ENCODE measurements around the gene ZNF512. TPM values are rescaled to one million over a fixed set of nuclear protein-coding genes. Genes with fewer than 3 reads are reported as not detected.
A peak's percentile ranks its signal among the peaks of the same experiment; 100 is the strongest.

ZNF512 gene
- total RNA-seq, 1 donor from 2014 or later: 30.1 TPM

DNA sequence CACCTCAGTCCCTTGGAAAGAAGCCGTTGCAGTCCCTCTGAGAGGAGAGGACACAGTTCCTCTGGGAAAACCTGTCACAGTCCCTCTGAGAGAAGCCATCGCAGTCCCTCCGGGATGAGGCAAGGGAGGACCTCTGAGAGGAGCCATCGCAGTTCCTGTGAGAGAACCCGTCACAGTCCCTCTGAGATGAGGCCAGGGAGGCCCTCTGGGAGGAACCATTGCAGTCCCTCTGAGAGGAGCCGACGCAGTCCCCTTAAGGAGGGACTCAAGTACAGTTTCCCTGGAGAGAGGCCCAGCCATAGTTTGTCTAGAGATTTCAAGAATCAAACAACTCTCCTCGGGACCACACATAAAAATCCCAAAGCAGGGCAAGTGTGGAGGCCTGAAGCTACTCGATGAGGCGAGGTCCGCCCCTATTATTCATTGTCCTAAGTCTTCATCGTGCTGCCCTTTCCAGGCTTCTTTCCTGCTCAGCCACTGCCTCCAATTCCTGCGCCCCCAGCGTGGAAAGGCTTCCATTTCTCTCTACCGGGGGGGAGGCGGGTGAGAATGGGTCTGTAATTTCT, 630 bp upstream of the ZNF512 start:
- no peak for DNase-seq (ENCODE audit: low spot score)
- TF ChIP-seq, protein P1, sequence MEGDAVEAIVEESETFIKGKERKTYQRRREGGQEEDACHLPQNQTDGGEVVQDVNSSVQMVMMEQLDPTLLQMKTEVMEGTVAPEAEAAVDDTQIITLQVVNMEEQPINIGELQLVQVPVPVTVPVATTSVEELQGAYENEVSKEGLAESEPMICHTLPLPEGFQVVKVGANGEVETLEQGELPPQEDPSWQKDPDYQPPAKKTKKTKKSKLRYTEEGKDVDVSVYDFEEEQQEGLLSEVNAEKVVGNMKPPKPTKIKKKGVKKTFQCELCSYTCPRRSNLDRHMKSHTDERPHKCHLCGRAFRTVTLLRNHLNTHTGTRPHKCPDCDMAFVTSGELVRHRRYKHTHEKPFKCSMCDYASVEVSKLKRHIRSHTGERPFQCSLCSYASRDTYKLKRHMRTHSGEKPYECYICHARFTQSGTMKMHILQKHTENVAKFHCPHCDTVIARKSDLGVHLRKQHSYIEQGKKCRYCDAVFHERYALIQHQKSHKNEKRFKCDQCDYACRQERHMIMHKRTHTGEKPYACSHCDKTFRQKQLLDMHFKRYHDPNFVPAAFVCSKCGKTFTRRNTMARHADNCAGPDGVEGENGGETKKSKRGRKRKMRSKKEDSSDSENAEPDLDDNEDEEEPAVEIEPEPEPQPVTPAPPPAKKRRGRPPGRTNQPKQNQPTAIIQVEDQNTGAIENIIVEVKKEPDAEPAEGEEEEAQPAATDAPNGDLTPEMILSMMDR (IDR thresholded peaks at IDR 0.05; ENCODE audit: unreplicated experiment): no peak
- H3K27me3 Mint-ChIP-seq (ENCODE audit: unreplicated experiment): peaks cover 9% of the 10 kb centered on the region
- no peaks in the 10 kb centered on the region for H3K9me3 Mint-ChIP-seq (ENCODE audit: unreplicated experiment)
- peaks cover 9% of the 10 kb centered on the region for H3K36me3 Mint-ChIP-seq (ENCODE audit: low read depth, unreplicated experiment)
- H3K27ac Mint-ChIP-seq (ENCODE audit: unreplicated experiment): peak overlapping the region; percentile 88
- peak overlapping the region; percentile 92 for H3K4me3 Mint-ChIP-seq (ENCODE audit: unreplicated experiment)
- peaks cover 20% of the 10 kb centered on the region for H3K4me1 Mint-ChIP-seq (ENCODE audit: unreplicated experiment)

DNA sequence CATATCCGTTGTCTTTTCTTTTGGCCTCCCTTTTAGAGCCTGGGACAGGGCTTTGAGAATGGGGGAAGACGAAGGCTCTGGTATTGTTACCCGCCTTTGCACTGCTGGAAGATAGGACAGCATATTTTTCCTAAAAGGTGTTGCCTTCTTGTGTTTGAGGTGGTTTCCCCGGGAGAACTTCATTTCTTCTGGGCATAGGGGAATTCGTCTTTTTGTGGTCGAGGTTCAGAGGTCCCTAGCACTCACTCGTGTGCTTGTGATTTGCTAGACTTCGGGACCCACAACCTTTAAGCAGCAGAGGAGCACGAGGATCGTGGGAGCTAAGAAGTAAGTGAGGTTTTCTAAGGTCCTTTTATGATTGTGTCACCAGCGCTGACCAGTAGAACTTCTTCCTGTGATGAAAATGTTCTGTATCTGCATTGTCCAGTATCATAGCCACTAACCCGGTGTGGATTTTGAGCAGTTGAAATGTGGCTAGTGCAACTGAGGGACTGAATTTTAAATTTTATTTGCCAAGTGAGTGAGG, 611 bp downstream of the ZNF512 start:
- peak overlapping the region; percentile 92 for H3K4me3 Mint-ChIP-seq (ENCODE audit: unreplicated experiment)
- peak overlapping the region; percentile 88 for H3K27ac Mint-ChIP-seq (ENCODE audit: unreplicated experiment)
- H3K36me3 Mint-ChIP-seq (ENCODE audit: low read depth, unreplicated experiment): peaks cover 5% of the 10 kb centered on the region
- peaks cover 9% of the 10 kb centered on the region for H3K27me3 Mint-ChIP-seq (ENCODE audit: unreplicated experiment)
- no peaks in the 10 kb centered on the region for H3K9me3 Mint-ChIP-seq (ENCODE audit: unreplicated experiment)
- TF ChIP-seq, protein P1 (IDR thresholded peaks at IDR 0.05; ENCODE audit: unreplicated experiment): no peak
- DNase-seq (ENCODE audit: low spot score): no peak
- peaks cover 20% of the 10 kb centered on the region for H3K4me1 Mint-ChIP-seq (ENCODE audit: unreplicated experiment)

DNA sequence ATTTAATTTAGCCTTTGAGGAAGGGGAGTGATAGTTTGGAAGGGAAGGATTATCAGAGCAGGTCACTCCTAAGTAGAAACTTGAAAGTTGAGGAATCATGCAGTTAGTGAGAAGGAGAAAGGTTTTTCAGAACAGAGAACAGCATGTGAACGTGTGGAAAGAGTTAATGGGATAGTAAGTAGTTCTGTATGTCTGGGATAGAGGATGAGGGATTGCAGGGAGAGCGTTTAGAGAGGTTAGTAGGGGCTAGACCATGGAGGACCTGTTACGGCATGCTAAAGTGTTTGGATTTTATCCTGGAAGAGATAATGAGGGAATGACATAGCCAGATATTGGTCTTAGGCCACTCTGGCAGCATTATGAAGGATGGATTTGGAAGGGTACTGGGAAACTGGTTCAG, 1.8 kb downstream of the ZNF512 start:
- Mint-ChIP-seq H3K27me3 (ENCODE audit: unreplicated experiment) (peaks cover 8% of the 10 kb centered on the region), H3K4me1 (ENCODE audit: unreplicated experiment) (peaks cover 20% of the 10 kb centered on the region), H3K4me3 (ENCODE audit: unreplicated experiment) (peak overlapping the region; percentile 13), H3K9me3 (ENCODE audit: unreplicated experiment) (no peaks in the 10 kb centered on the region), H3K27ac (ENCODE audit: unreplicated experiment) (no peak overlapping the region), H3K36me3 (ENCODE audit: low read depth, unreplicated experiment) (peaks cover 5% of the 10 kb centered on the region)
- TF ChIP-seq, protein P1 (IDR thresholded peaks at IDR 0.05; ENCODE audit: unreplicated experiment): no peak
- DNase-seq (ENCODE audit: low spot score): no peak

GRCh38 chr2:27587025-27587424, 4.2 kb downstream of the ZNF512 start:
- H3K27me3 Mint-ChIP-seq (ENCODE audit: unreplicated experiment): peaks cover 5% of the 10 kb centered on the region
- H3K4me1 Mint-ChIP-seq (ENCODE audit: unreplicated experiment): peaks cover 20% of the 10 kb centered on the region
- H3K36me3 Mint-ChIP-seq (ENCODE audit: low read depth, unreplicated experiment): peaks cover 4% of the 10 kb centered on the region
- H3K4me3 Mint-ChIP-seq (ENCODE audit: unreplicated experiment): no peak overlapping the region
- H3K9me3 Mint-ChIP-seq (ENCODE audit: unreplicated experiment): no peaks in the 10 kb centered on the region
- TF ChIP-seq, protein P1 (IDR thresholded peaks at IDR 0.05; ENCODE audit: unreplicated experiment): no peak
- no peak for DNase-seq (ENCODE audit: low spot score)
- H3K27ac Mint-ChIP-seq (ENCODE audit: unreplicated experiment): no peak overlapping the region

- TF ChIP-seq, protein P1 (IDR thresholded peaks at IDR 0.05; ENCODE audit: unreplicated experiment): no peak
- H3K4me3 Mint-ChIP-seq (ENCODE audit: unreplicated experiment): no peak overlapping the region
- DNase-seq (ENCODE audit: low spot score): no peak
- peaks cover under 1% of the 10 kb centered on the region for H3K9me3 Mint-ChIP-seq (ENCODE audit: unreplicated experiment)
- H3K27ac Mint-ChIP-seq (ENCODE audit: unreplicated experiment): no peak overlapping the region
- peaks cover 17% of the 10 kb centered on the region for H3K4me1 Mint-ChIP-seq (ENCODE audit: unreplicated experiment)
- H3K36me3 Mint-ChIP-seq (ENCODE audit: low read depth, unreplicated experiment): peaks cover 10% of the 10 kb centered on the region
- peaks cover 2% of the 10 kb centered on the region for H3K27me3 Mint-ChIP-seq (ENCODE audit: unreplicated experiment)
These were observed 5.5 kb downstream of the ZNF512 start for GRCh38 chr2:27588308-27588707.
